GM12878 (cell line): ENCODE results near the gene SRRM2. TPM values are rescaled to one million over a fixed set of nuclear protein-coding genes. Genes with fewer than 3 reads are reported as not detected.

Experiments used
- ATAC-seq: fragments of 200-7000 bp; cut with Tn5 transposase; 3 replicates; pipeline ENCODE4 v1.9.1; 2020; ENCODE audit warnings: mild to moderate bottlenecking, moderate library complexity
- BruUV-seq: library from RNA; stranded (reverse); fragments of 400-500 nt; replicated peaks from 2 replicates; lab custom pipeline; 2021; lab: Mats Ljungman, UMichigan
- CTCF ChIA-PET: fragments of 300-600 bp; sonication (Branson Sonifier 250); formaldehyde crosslinking; extraction: SDS; loops from one replicate; lab custom pipeline; 2021; ENCODE audit warnings: inconsistent platforms; lab: Yijun Ruan, JAX
- POLR2A ChIA-PET: fragments of 350-600 bp; formaldehyde crosslinking; extraction: SDS; loops from one replicate; lab custom pipeline; 2021; ENCODE audit warnings: inconsistent platforms; lab: Charles Lee
- RAD21 ChIA-PET: fragments of 300-600 bp; sonication (Branson Sonifier 250); formaldehyde crosslinking; loops from one replicate; lab custom pipeline; 2023; ENCODE audit warnings: antibody characterized with exemption; ENCODE audit not compliant: unreplicated experiment; lab: Charles Lee
- SMC1A ChIA-PET: fragments of 300-600 bp; sonication (Branson Sonifier 250); formaldehyde crosslinking; loops from one replicate; lab custom pipeline; 2023; ENCODE audit not compliant: unreplicated experiment, uncharacterized antibody; lab: Charles Lee
- DNase-seq: peaks from one replicate; pipeline ENCODE4 v3.0.0-alpha.2; 2011; ENCODE audit warnings: low read depth, low spot score
- FAIRE-seq: peaks from 3 replicates; lab custom pipeline; 2011; peaks lifted over from hg19 to GRCh38; lab: Jason Lieb, UNC
- H2AFZ ChIP-seq: 2 replicates; pipeline ENCODE4 v1.6.0; 2011; ENCODE audit warnings: low read depth, low read length, control low read depth; ENCODE audit not compliant: control insufficient read depth
- H3K27ac ChIP-seq: 2 replicates; pipeline ENCODE4 v1.5.1; 2011; ENCODE audit warnings: control low read depth; ENCODE audit not compliant: control insufficient read depth, insufficient read depth
- H3K27me3 ChIP-seq, 2 experiments: replicated peaks in 1 of 2; 2 replicates each; pipeline versions ENCODE4 v1.6.0 to v1.6.1; 2011; ENCODE audit warnings: low read length in 1 of 2; ENCODE audit not compliant: control insufficient read depth in 2 of 2, insufficient read depth in 2 of 2
- H3K36me3 ChIP-seq, 2 experiments: 2 replicates each; pipeline ENCODE4 v1.5.1; 2011; ENCODE audit warnings: low read length in 1 of 2; ENCODE audit not compliant: control insufficient read depth in 2 of 2, insufficient read depth in 2 of 2
- H3K4me1 ChIP-seq: 2 replicates; pipeline ENCODE4 v1.6.1; 2011; ENCODE audit warnings: mild to moderate bottlenecking, low read length, moderate library complexity, mixed read lengths; ENCODE audit not compliant: control insufficient read depth, insufficient read depth
- H3K4me2 ChIP-seq: 2 replicates; pipeline ENCODE4 v1.6.0; 2011; ENCODE audit warnings: control low read depth; ENCODE audit not compliant: control insufficient read depth, insufficient read depth
- H3K4me3 ChIP-seq: fragments of 200-600 bp; sonication (generic); 2 replicates; pipeline ENCODE4 v1.5.1; 2016
- H3K79me2 ChIP-seq: 2 replicates; pipeline ENCODE4 v1.6.0; 2011; ENCODE audit warnings: low read length; ENCODE audit not compliant: control insufficient read depth, insufficient read depth
- H3K9ac ChIP-seq: 2 replicates; pipeline ENCODE4 v1.8.0; 2011; ENCODE audit warnings: low read length, control low read depth, mixed read lengths; ENCODE audit not compliant: control insufficient read depth, insufficient read depth
- H3K9me3 ChIP-seq: replicated peaks from 3 replicates; pipeline ENCODE4 v1.5.1; 2011; ENCODE audit warnings: mild to moderate bottlenecking, low read length; ENCODE audit not compliant: control insufficient read depth, insufficient read depth
- H4K20me1 ChIP-seq: 2 replicates; pipeline ENCODE4 v1.6.0; 2011; ENCODE audit not compliant: control insufficient read depth, insufficient read depth
- ASH2L ChIP-seq: fragments of 300-600, 200-600 bp; sonication (generic); IDR thresholded peaks from 2 replicates; pipeline ENCODE4 v1.6.1; 2017; ENCODE audit warnings: low read depth, mild to moderate bottlenecking, borderline replicate concordance
- ETV6 ChIP-seq, 2 experiments: fragments of 450-650 bp in 1 of 2; IDR thresholded peaks in 1 of 2; conservative IDR thresholded peaks in 1 of 2; 2 replicates each; pipeline ENCODE4 v1.6.1; 2014; ENCODE audit warnings: antibody characterized with exemption in 1 of 2, borderline replicate concordance in 1 of 2, low read depth in 1 of 2, mild to moderate bottlenecking in 1 of 2, moderate library complexity in 1 of 2
- HSF1 ChIP-seq: fragments of 150-350 bp; IDR thresholded peaks from 2 replicates; pipeline ENCODE4 v1.6.1; 2014; ENCODE audit warnings: mild to moderate bottlenecking, low read depth, low read length
- IKZF1 ChIP-seq: fragments of 450-650 bp; conservative IDR thresholded peaks from 2 replicates; pipeline ENCODE4 v1.6.1; 2017; ENCODE audit warnings: antibody characterized with exemption, mild to moderate bottlenecking
- IRF4 ChIP-seq: IDR thresholded peaks from 2 replicates; pipeline ENCODE4 v1.6.1; 2011; ENCODE audit warnings: low read depth, low read length
- NFXL1 ChIP-seq: fragments of 450-650 bp; IDR thresholded peaks from 2 replicates; pipeline ENCODE4 v1.6.1; 2017; ENCODE audit warnings: antibody characterized with exemption, mild to moderate bottlenecking, borderline replicate concordance
- NFYA ChIP-seq: IDR thresholded peaks from 2 replicates; pipeline ENCODE4 v1.6.1; 2011; ENCODE audit warnings: low read depth, mild to moderate bottlenecking, low read length, improper control_type of control experiment, borderline replicate concordance
- NFYB ChIP-seq: IDR thresholded peaks from 2 replicates; pipeline ENCODE4 v1.6.1; 2011; ENCODE audit warnings: low read depth, mild to moderate bottlenecking, low read length, improper control_type of control experiment, moderate library complexity; ENCODE audit not compliant: insufficient read depth
- POLR2A ChIP-seq: IDR thresholded peaks from 2 replicates; pipeline ENCODE4 v1.6.1; 2011; ENCODE audit warnings: low read depth, mild to moderate bottlenecking, low read length
- RELA ChIP-seq: fragments of 450-650 bp; IDR thresholded peaks from 2 replicates; pipeline ENCODE4 v1.8.0; 2014; ENCODE audit warnings: borderline replicate concordance; ENCODE audit not compliant: partially characterized antibody
- RUNX3 ChIP-seq: IDR thresholded peaks from 2 replicates; pipeline ENCODE4 v1.6.1; 2012; ENCODE audit warnings: low read length, inconsistent platforms
- SMAD1 ChIP-seq: fragments of 450-650 bp; IDR thresholded peaks from 2 replicates; pipeline ENCODE4 v1.6.1; 2018; ENCODE audit warnings: mild to moderate bottlenecking, low read depth; ENCODE audit not compliant: partially characterized antibody
- SP1 ChIP-seq: IDR thresholded peaks from one replicate; pipeline ENCODE4 v1.6.1; 2011; ENCODE audit warnings: low read depth, low read length
- ZBTB11 ChIP-seq: fragments of 450-650 bp; formaldehyde crosslinking; IDR thresholded peaks from 2 replicates; pipeline ENCODE4 v1.5.0; 2022; ENCODE audit warnings: mild to moderate bottlenecking, missing genetic modification characterization
- ZNF687 ChIP-seq: fragments of 450-650 bp; IDR thresholded peaks from 2 replicates; pipeline ENCODE4 v1.6.1; 2017; ENCODE audit warnings: mild to moderate bottlenecking, moderate library complexity
- WGBS: methylation state at CpG from one replicate; pipeline ENCODE4 v1.1.6; 2016; ENCODE audit warnings: low lambda C conversion rate; ENCODE audit not compliant: insufficient replicate concordance, insufficient coverage; ENCODE audit errors: missing lambda C conversion rate; 5-methylcytosine and 5-hydroxymethylcytosine counted together
- in situ Hi-C: fragments of 300-500 bp; cut with MboI; formaldehyde crosslinking; loops from 9 replicates; pipeline ENCODE4 v1.14.3; 2018; ENCODE audit warnings: mixed read lengths
- intact Hi-C: fragments of 100-400 bp; cut with micrococcal nuclease; formaldehyde crosslinking; loops from one replicate; pipeline ENCODE4 v1.14.2; 2022; ENCODE audit not compliant: unreplicated experiment
- polyA plus RNA-seq, 11 experiments: library from polyadenylated mRNA; depleted of rRNA in 4 of 11; unstranded in 6 of 11; stranded (reverse) in 5 of 11; fragments of >200 nt; fragmentation: Nextera tagmentation in 4 of 11; fragmentation: Illumina TruSeq in 1 of 11; extraction: Ambion mirVana in 4 of 11; extraction: Trizol in 1 of 11; gene quantifications; 1 replicate in 1 of 11; 2 replicates in 10 of 11; pipeline versions ENCODE4 v1.2.1 to v1.2.3, GENCODE V29; 2011 to 2016; ENCODE audit warnings: inconsistent platforms in 2 of 11, missing spikeins in 2 of 11, low read depth in 1 of 11
- total RNA-seq, 4 experiments: library from RNA; depleted of rRNA in 3 of 4; stranded (reverse); fragments of >200 nt in 3 of 4; fragmentation: Illumina TruSeq in 1 of 4; extraction: Trizol in 1 of 4; gene quantifications; 2 replicates each; pipeline versions ENCODE4 v1.2.1 to v1.2.3, GENCODE V29; 2013 to 2021

SRRM2 gene
- total and polyA plus RNA-seq, 10 of the 15 experiments (the other 5 are each of a cell fraction or from before 2014, with no cell fraction given) = 30.1 to 502 (median 196) TPM

- H3K27ac ChIP-seq = no peak overlapping the region
- H3K9ac ChIP-seq = no peak overlapping the region
- BruUV-seq = no TSS peak
- H3K4me3 ChIP-seq = no peak overlapping the region
- no peak overlapping the region for H2AFZ ChIP-seq
- H3K4me2 ChIP-seq = no peak overlapping the region
- 47% methylated on average over 7 of the region's 7 CpGs for WGBS
- ChIA-PET RAD21 (no interaction called here), POLR2A (no interaction called here), SMC1A (no interaction called here), CTCF (no interaction called here)
- H3K4me1 ChIP-seq = no peaks in the 10 kb centered on the region
- no peaks in the 10 kb centered on the region for H4K20me1 ChIP-seq
- no peaks in the 10 kb centered on the region for H3K36me3 ChIP-seq
- H3K27me3 ChIP-seq = peaks cover 0 to 2% of the 10 kb centered on the region in 2 experiments; a peak in 3 of 4 replicates
- intact Hi-C loops = no loop called here
- no peak for FAIRE-seq
- no peak for DNase-seq
- no peak for ATAC-seq
- no peaks in the 10 kb centered on the region for H3K9me3 ChIP-seq
- in situ Hi-C loops = no loop called here
- no peaks in the 10 kb centered on the region for H3K79me2 ChIP-seq
- TF ChIP-seq RELA = no peak
- TF ChIP-seq ASH2L = no peak
- TF ChIP-seq NFXL1 = no peak
- TF ChIP-seq RUNX3 = no peak
- TF ChIP-seq NFYA = no peak
- TF ChIP-seq ZBTB11 (CRISPR knock-in tag) = no peak
- no peak for TF ChIP-seq IKZF1
- TF ChIP-seq SP1 = no peak
- TF ChIP-seq ZNF687 = no peak
- TF ChIP-seq SMAD1 = no peak
- TF ChIP-seq NFYB = no peak
- no peak for TF ChIP-seq HSF1
- no peak for TF ChIP-seq POLR2A
- TF ChIP-seq ETV6 (conservative IDR thresholded peaks at IDR 0.05 in 1 of 2, IDR thresholded peaks at IDR 0.05 in 1 of 2; ENCODE audit: borderline replicate concordance in 1 of 2, low read depth in 1 of 2) = no peak
- TF ChIP-seq IRF4 = no peak
These were observed 43.1 kb downstream of the SRRM2 start for GRCh38 chr16:2795395-2796143.
